HCT116 (cell line): ENCODE measurements around the gene PITPNC1. TPM values are rescaled to one million over a fixed set of nuclear protein-coding genes. Genes with fewer than 3 reads are reported as not detected.

Experiments
- ATAC-seq: fragments of 200-7000 bp; cut with Tn5 transposase; 2 replicates; pipeline ENCODE4 v1.9.1; 2020; ENCODE audit warnings: mild to moderate bottlenecking, moderate library complexity
- BruUV-seq: library from RNA; stranded (reverse); fragments of 400-500 nt; replicated peaks from 2 replicates; lab custom pipeline; 2021; lab: Mats Ljungman, UMichigan
- CTCF ChIA-PET: fragments of 300-600 bp; sonication (Branson Sonifier 250); formaldehyde crosslinking; loops from one replicate; lab custom pipeline; 2021; ENCODE audit warnings: antibody characterized with exemption; lab: Charles Lee
- POLR2A ChIA-PET: fragments of 300-600, 350-600 bp; sonication (Branson Sonifier 250); formaldehyde crosslinking; loops from one replicate; lab custom pipeline; 2021; ENCODE audit warnings: antibody characterized with exemption; lab: Charles Lee
- RAD21 ChIA-PET, 2 experiments: fragments of 300-600 bp; sonication (Branson Sonifier 250); formaldehyde crosslinking; loops; one replicate each; lab custom pipeline; 2023; ENCODE audit warnings: low total read pairs in 2 of 2; ENCODE audit not compliant: uncharacterized antibody in 2 of 2, unreplicated experiment in 2 of 2, low non-redundant PET in 1 of 2; lab: Charles Lee
- DNase-seq: peaks from one replicate; pipeline ENCODE4 v3.0.0-alpha.2; 2010; ENCODE audit warnings: low read depth, low spot score
- H2AFZ ChIP-seq: fragments of 200-600 bp; shearing (Covaris generic), sonication (generic); 2 replicates; pipeline ENCODE4 v1.6.1; 2017; ENCODE audit warnings: low read depth, mixed run types, mixed read lengths, antibody characterized with exemption, low read length; ENCODE audit not compliant: poor library complexity, severe bottlenecking
- H3K27ac ChIP-seq: 2 replicates; pipeline ENCODE4 v1.5.1; 2012; ENCODE audit warnings: low read depth, low read length
- H3K27me3 ChIP-seq: fragments of 200-600 bp; sonication (generic); 2 replicates; pipeline ENCODE4 v1.6.1; 2016; ENCODE audit warnings: mixed run types, low read length, mixed read lengths; ENCODE audit not compliant: insufficient read depth
- H3K36me3 ChIP-seq, 2 experiments: fragments of 200-500 bp in 1 of 2; fragments of 200-600 bp in 1 of 2; sonication (Bioruptor generic) in 1 of 2; sonication (generic) in 1 of 2; 2 replicates each; pipeline versions ENCODE4 v1.5.1 to v1.6.1; 2014 to 2016; ENCODE audit warnings: low read length in 2 of 2, inconsistent platforms in 1 of 2, mixed read lengths in 1 of 2, mixed run types in 1 of 2; ENCODE audit not compliant: insufficient read depth in 2 of 2, control insufficient read depth in 1 of 2
- H3K4me1 ChIP-seq, 2 experiments: fragments of 200-600 bp in 1 of 2; sonication (generic) in 1 of 2; 2 replicates each; pipeline versions ENCODE4 v1.5.1 to v1.6.1; 2012 to 2017; ENCODE audit warnings: low read length in 2 of 2, inconsistent platforms in 1 of 2, mild to moderate bottlenecking in 1 of 2, mixed read lengths in 1 of 2, mixed run types in 1 of 2, moderate library complexity in 1 of 2; ENCODE audit not compliant: insufficient read depth in 2 of 2, control insufficient read depth in 1 of 2
- H3K4me2 ChIP-seq: fragments of 200-600 bp; sonication (generic); 2 replicates; pipeline ENCODE4 v1.6.1; 2017; ENCODE audit warnings: mixed run types, low read length, mixed read lengths
- H3K4me3 ChIP-seq, 2 experiments: fragments of 200-600 bp in 1 of 2; sonication (generic) in 1 of 2; replicated peaks in 1 of 2; 2 replicates each; pipeline ENCODE4 v1.5.1; 2011 to 2016; ENCODE audit warnings: low read length in 2 of 2, control low read depth in 1 of 2, low read depth in 1 of 2, mild to moderate bottlenecking in 1 of 2, mixed read lengths in 1 of 2, mixed run types in 1 of 2
- H3K79me2 ChIP-seq: fragments of 200-600 bp; sonication (generic); 2 replicates; pipeline ENCODE4 v1.6.1; 2017; ENCODE audit warnings: mild to moderate bottlenecking, mixed run types, low read length, moderate library complexity, mixed read lengths; ENCODE audit not compliant: insufficient read depth
- H3K9ac ChIP-seq: fragments of 200-600 bp; sonication (generic); 2 replicates; pipeline ENCODE4 v1.6.1; 2016; ENCODE audit warnings: low read length, mixed read lengths
- H3K9me2 ChIP-seq: fragments of 200-600 bp; sonication (generic), shearing (Covaris generic); 2 replicates; pipeline ENCODE4 v1.6.1; 2017; ENCODE audit warnings: mixed run types, mild to moderate bottlenecking, moderate library complexity; ENCODE audit not compliant: insufficient read depth
- H3K9me3 ChIP-seq, 2 experiments: fragments of 200-500 bp in 1 of 2; fragments of 200-600 bp in 1 of 2; sonication (Bioruptor generic) in 1 of 2; sonication (generic) in 1 of 2; 2 replicates each; pipeline ENCODE4 v1.6.1; 2014 to 2017; ENCODE audit warnings: low read length in 2 of 2, mixed read lengths in 2 of 2, inconsistent platforms in 1 of 2, low read depth in 1 of 2, mild to moderate bottlenecking in 1 of 2, mixed run types in 1 of 2, moderate library complexity in 1 of 2; ENCODE audit not compliant: control insufficient read depth in 1 of 2, insufficient read depth in 1 of 2
- H4K20me1 ChIP-seq: fragments of 200-600 bp; sonication (generic), shearing (Covaris generic); 2 replicates; pipeline ENCODE4 v1.6.1; 2017; ENCODE audit warnings: mixed run types, mild to moderate bottlenecking, moderate library complexity; ENCODE audit not compliant: insufficient read depth
- EZH2phosphoT487 ChIP-seq: fragments of 200-600 bp; IDR thresholded peaks from 2 replicates; pipeline ENCODE4 v1.6.1; 2018; ENCODE audit warnings: antibody characterized with exemption, borderline replicate concordance
- MAX ChIP-seq: IDR thresholded peaks from 2 replicates; pipeline ENCODE4 v1.6.1; 2012
- POLR2AphosphoS5 ChIP-seq: IDR thresholded peaks from 2 replicates; pipeline ENCODE4 v1.6.1; 2011; ENCODE audit warnings: mild to moderate bottlenecking, low read depth, low read length, moderate library complexity
- SIN3A ChIP-seq: IDR thresholded peaks from 2 replicates; pipeline ENCODE4 v1.6.1; 2012; ENCODE audit warnings: low read depth
- ZBTB33 ChIP-seq: IDR thresholded peaks from 2 replicates; pipeline ENCODE4 v1.6.1; 2011; ENCODE audit warnings: mild to moderate bottlenecking, low read length, moderate library complexity; ENCODE audit not compliant: insufficient replicate concordance; ENCODE audit errors: extremely low read depth
- intact Hi-C: fragments of 100-400 bp; cut with micrococcal nuclease; formaldehyde crosslinking; loops from 2 replicates; pipeline ENCODE4 v1.10.0; 2022
- total RNA-seq: library from RNA; stranded (reverse); gene quantifications from one replicate; pipeline ENCODE4 v1.2.1, GENCODE V29; 2021; ENCODE audit not compliant: unreplicated experiment

The PITPNC1 gene
- total RNA-seq, 1 experiment from 2014 or later = 41.9 TPM

- TF ChIP-seq ZBTB33 (no peak), SIN3A (no peak), POLR2AphosphoS5 (no peak)
These were observed 15.0 kb downstream of the PITPNC1 start (continued) for GRCh38 chr17:67392111-67392510.

GRCh38 chr17:67393809-67394397 is 16.8 kb downstream of the PITPNC1 start:
- Histone ChIP-seq H3K9me3 (no peaks in the 10 kb centered on the region), H3K9ac (no peak overlapping the region), H3K36me3 (no peaks in the 10 kb centered on the region), H3K4me3 (no peak overlapping the region), H3K4me2 (no peak overlapping the region), H3K79me2 (peaks cover 35% of the 10 kb centered on the region; the same call in 1 of the 2 replicates), H3K27me3 (no peaks in the 10 kb centered on the region), H3K9me2 (no peaks in the 10 kb centered on the region), H2AFZ (no peak overlapping the region), H3K4me1 (peaks cover 26 to 36% of the 10 kb centered on the region in 2 experiments), H4K20me1 (no peaks in the 10 kb centered on the region), H3K27ac (no peak overlapping the region)
- ATAC-seq (no peak), DNase-seq (no peak)
- RAD21 ChIA-PET = no interaction called here
- BruUV-seq = no TSS peak
- intact Hi-C loops = no loop called here
- POLR2A ChIA-PET = no interaction called here
- CTCF ChIA-PET = interaction anchor here (1.1 to 1.6 kb wide), 2 partner anchors 19 to 20 kb away, joined by 3 to 4 read pairs; no protein-coding TSS in a partner anchor
- TF ChIP-seq EZH2phosphoT487 (no peak), MAX (no peak)
